OCI-LY1 (cell line): ENCODE results near the gene SFSWAP.

Source experiments
- EZH2 ChIP-seq: fragments of 200-600 bp; sonication (generic), shearing (Covaris generic); IDR thresholded peaks from 2 replicates; pipeline ENCODE4 v1.8.0; 2017; ENCODE audit warnings: borderline replicate concordance, mixed run types, mild to moderate bottlenecking, antibody characterized with exemption, low read length, moderate library complexity, mixed read lengths
- TF ChIP-seq, protein P1 (sequence below): fragments of 200-600 bp; sonication (generic), shearing (Covaris generic); IDR thresholded peaks from 2 replicates; pipeline ENCODE4 v1.5.1; 2017; ENCODE audit warnings: mild to moderate bottlenecking, antibody characterized with exemption, low read length, moderate library complexity, mixed read lengths

DNA sequence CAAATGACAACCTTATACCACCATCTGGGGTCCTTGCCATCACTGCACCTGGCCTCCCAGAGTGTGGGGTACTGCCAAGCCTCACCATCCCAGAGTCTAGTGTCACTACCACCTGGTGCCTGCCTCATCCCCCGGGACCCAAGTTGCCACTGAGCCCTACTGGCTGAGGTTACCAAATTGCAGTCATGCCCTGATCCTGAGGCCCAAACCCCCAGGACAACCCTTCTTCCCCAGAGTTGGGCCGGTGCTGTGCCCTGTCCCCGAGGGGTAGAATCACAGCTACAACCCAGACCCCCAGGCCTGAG, 8.4 kb upstream of the SFSWAP start:
- TF ChIP-seq, protein P1, sequence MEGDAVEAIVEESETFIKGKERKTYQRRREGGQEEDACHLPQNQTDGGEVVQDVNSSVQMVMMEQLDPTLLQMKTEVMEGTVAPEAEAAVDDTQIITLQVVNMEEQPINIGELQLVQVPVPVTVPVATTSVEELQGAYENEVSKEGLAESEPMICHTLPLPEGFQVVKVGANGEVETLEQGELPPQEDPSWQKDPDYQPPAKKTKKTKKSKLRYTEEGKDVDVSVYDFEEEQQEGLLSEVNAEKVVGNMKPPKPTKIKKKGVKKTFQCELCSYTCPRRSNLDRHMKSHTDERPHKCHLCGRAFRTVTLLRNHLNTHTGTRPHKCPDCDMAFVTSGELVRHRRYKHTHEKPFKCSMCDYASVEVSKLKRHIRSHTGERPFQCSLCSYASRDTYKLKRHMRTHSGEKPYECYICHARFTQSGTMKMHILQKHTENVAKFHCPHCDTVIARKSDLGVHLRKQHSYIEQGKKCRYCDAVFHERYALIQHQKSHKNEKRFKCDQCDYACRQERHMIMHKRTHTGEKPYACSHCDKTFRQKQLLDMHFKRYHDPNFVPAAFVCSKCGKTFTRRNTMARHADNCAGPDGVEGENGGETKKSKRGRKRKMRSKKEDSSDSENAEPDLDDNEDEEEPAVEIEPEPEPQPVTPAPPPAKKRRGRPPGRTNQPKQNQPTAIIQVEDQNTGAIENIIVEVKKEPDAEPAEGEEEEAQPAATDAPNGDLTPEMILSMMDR = no peak
- TF ChIP-seq EZH2 = no peak
